Activated CD4-positive, alpha-beta memory T cell treated with anti-CD3 and anti-CD28 coated beads, Interleukin-2, amount 10 ng/mL, durations not matched to agents 7 days and 5 days (primary cell): Measurements from ENCODE around the gene CD3G. TPM values are rescaled to one million over a fixed set of nuclear protein-coding genes. Genes with fewer than 3 reads are reported as not detected.

Source experiments
- CTCF ChIA-PET: fragments of 350-600 bp; sonication (Branson Sonifier 250); formaldehyde crosslinking; loops from one replicate; lab custom pipeline; 2021; ENCODE audit warnings: antibody characterized with exemption, inconsistent platforms; lab: Charles Lee
- POLR2A ChIA-PET: fragments of 350-600 bp; sonication (Branson Sonifier 250); formaldehyde crosslinking; loops from one replicate; lab custom pipeline; 2021; ENCODE audit warnings: antibody characterized with exemption; lab: Charles Lee
- DNase-seq: peaks from one replicate; pipeline ENCODE4 v3.0.0-alpha.2; 2020
- H3K27ac Mint-ChIP-seq: one replicate; pipeline ENCODE4 v1.8.0; 2021; ENCODE audit warnings: mild to moderate bottlenecking, mixed read lengths
- H3K27me3 Mint-ChIP-seq: one replicate; pipeline ENCODE4 v1.8.0; 2021; ENCODE audit warnings: mixed read lengths
- H3K36me3 Mint-ChIP-seq: one replicate; pipeline ENCODE4 v1.8.0; 2021; ENCODE audit warnings: low read depth, mixed read lengths
- H3K4me1 Mint-ChIP-seq: one replicate; pipeline ENCODE4 v1.8.0; 2021; ENCODE audit warnings: mixed read lengths
- H3K4me3 Mint-ChIP-seq: one replicate; pipeline ENCODE4 v1.8.0; 2021; ENCODE audit warnings: mild to moderate bottlenecking, mixed read lengths
- H3K9me3 Mint-ChIP-seq: one replicate; pipeline ENCODE4 v1.8.0; 2021; ENCODE audit warnings: mixed read lengths
- total RNA-seq, 2 experiments: library from RNA; stranded (reverse); gene quantifications; one replicate each; pipeline ENCODE4 v1.2.3, GENCODE V29; 2021

CD3G gene
- total RNA-seq, 2 experiments from 2014 or later, result 223 to 225 TPM

GRCh38 chr11:118328745-118329144 is 15.4 kb upstream of the CD3G start:
- Mint-ChIP-seq H3K4me1 (peaks cover 3% of the 10 kb centered on the region), H3K4me3 (no peak overlapping the region), H3K27me3 (no peaks in the 10 kb centered on the region), H3K27ac (no peak overlapping the region), H3K9me3 (no peaks in the 10 kb centered on the region), H3K36me3 (peaks cover 8% of the 10 kb centered on the region)
- no peak for DNase-seq
- POLR2A ChIA-PET, result interaction anchor here (1.5 to 2.0 kb wide), 2 partner anchors 10 to 24 kb away, joined by 4 to 10 read pairs; partner anchors contain the start of gene CD3E
- CTCF ChIA-PET, result no interaction called here

GRCh38 chr11:118334745-118335144 is 9.4 kb upstream of the CD3G start:
- DNase-seq, result no peak
- no peaks in the 10 kb centered on the region for H3K27me3 Mint-ChIP-seq
- POLR2A ChIA-PET, result interaction anchor here (1.3 to 2.5 kb wide), 2 partner anchors 9 to 110 kb away, joined by 3 to 9 read pairs; partner anchors contain the start of genes CD3D, CD3G and JAML
- peak overlapping the region; percentile 44 for H3K27ac Mint-ChIP-seq
- peaks cover 42% of the 10 kb centered on the region for H3K36me3 Mint-ChIP-seq
- CTCF ChIA-PET, result interaction anchor here (1.0 to 1.3 kb wide), 2 partner anchors 13 to 136 kb away, joined by 3 to 4 read pairs; no protein-coding TSS in a partner anchor
- no peaks in the 10 kb centered on the region for H3K9me3 Mint-ChIP-seq
- H3K4me3 Mint-ChIP-seq, result no peak overlapping the region
- peaks cover 40% of the 10 kb centered on the region for H3K4me1 Mint-ChIP-seq

- CTCF ChIA-PET, result interaction anchor here (0.6 to 3.8 kb wide), 8 partner anchors 30 to 167 kb away, joined by 3 to 20 read pairs (median 5); partner anchors contain the start of genes CD3E and MPZL2
- peaks cover 58% of the 10 kb centered on the region for H3K4me1 Mint-ChIP-seq
- peak; percentile 93 for DNase-seq
- peak overlapping the region; percentile 99 for H3K27ac Mint-ChIP-seq
- no peaks in the 10 kb centered on the region for H3K27me3 Mint-ChIP-seq
- H3K4me3 Mint-ChIP-seq, result peak overlapping the region; percentile 89
- POLR2A ChIA-PET, result interaction anchor here (0.7 to 7.2 kb wide), 10 partner anchors 10 to 136 kb away, joined by 3 to 42 read pairs (median 5); partner anchors contain the start of gene MPZL3
- no peaks in the 10 kb centered on the region for H3K9me3 Mint-ChIP-seq
- H3K36me3 Mint-ChIP-seq, result peaks cover 61% of the 10 kb centered on the region
These were observed 5.5 kb upstream of the CD3G start for GRCh38 chr11:118338637-118339061.

GRCh38 chr11:118339281-118339961 is 4.7 kb upstream of the CD3G start:
- ChIA-PET CTCF (interaction anchor here (0.6 to 3.8 kb wide), 10 partner anchors 19 to 168 kb away, joined by 3 to 20 read pairs (median 4); partner anchors contain the start of genes CD3E and MPZL2), POLR2A (interaction anchor here (0.8 to 7.2 kb wide), 15 partner anchors 9 to 137 kb away, joined by 3 to 42 read pairs (median 5); partner anchors contain the start of genes JAML, KMT2A, MPZL3 and UBE4A)
- no peak for DNase-seq
- Mint-ChIP-seq H3K27me3 (no peaks in the 10 kb centered on the region), H3K4me1 (peaks cover 60% of the 10 kb centered on the region), H3K4me3 (peak overlapping the region; percentile 89), H3K27ac (peak overlapping the region; percentile 99), H3K9me3 (no peaks in the 10 kb centered on the region), H3K36me3 (peaks cover 61% of the 10 kb centered on the region)

GRCh38 chr11:118340449-118340848 is 3.7 kb upstream of the CD3G start:
- Mint-ChIP-seq H3K27ac (peak overlapping the region; percentile 99), H3K4me1 (peaks cover 58% of the 10 kb centered on the region), H3K27me3 (no peaks in the 10 kb centered on the region), H3K36me3 (peaks cover 67% of the 10 kb centered on the region), H3K9me3 (no peaks in the 10 kb centered on the region), H3K4me3 (peak overlapping the region; percentile 89)
- POLR2A ChIA-PET, result interaction anchor here (0.7 to 7.2 kb wide), 14 partner anchors 8 to 138 kb away, joined by 3 to 42 read pairs (median 12); partner anchors contain the start of genes JAML, KMT2A, MPZL3 and UBE4A
- CTCF ChIA-PET, result interaction anchor here (0.5 to 3.8 kb wide), 7 partner anchors 13 to 169 kb away, joined by 3 to 20 read pairs (median 12); partner anchors contain the start of gene CD3E
- no peak for DNase-seq

GRCh38 chr11:118341261-118341660 is 2.9 kb upstream of the CD3G start:
- Mint-ChIP-seq H3K27me3 (no peaks in the 10 kb centered on the region), H3K36me3 (peaks cover 70% of the 10 kb centered on the region), H3K9me3 (no peaks in the 10 kb centered on the region), H3K4me3 (peak overlapping the region; percentile 89), H3K4me1 (peaks cover 61% of the 10 kb centered on the region), H3K27ac (peak overlapping the region; percentile 99)
- no peak for DNase-seq
- CTCF ChIA-PET, result interaction anchor here (1.7 to 7.5 kb wide), 6 partner anchors 29 to 142 kb away, joined by 3 to 73 read pairs (median 16); partner anchors contain the start of gene CD3E
- POLR2A ChIA-PET, result interaction anchor here (1.7 to 7.2 kb wide), 8 partner anchors 8 to 139 kb away, joined by 4 to 42 read pairs (median 16); partner anchors contain the start of genes JAML, KMT2A, MPZL3 and UBE4A

- Mint-ChIP-seq H3K4me3 (peak overlapping the region; percentile 89), H3K36me3 (peaks cover 71% of the 10 kb centered on the region), H3K9me3 (no peaks in the 10 kb centered on the region), H3K27me3 (no peaks in the 10 kb centered on the region), H3K4me1 (peaks cover 63% of the 10 kb centered on the region), H3K27ac (peak overlapping the region; percentile 99)
- ChIA-PET POLR2A (interaction anchor here (0.8 to 7.2 kb wide), 17 partner anchors 9 to 447 kb away, joined by 3 to 42 read pairs (median 6); partner anchors contain the start of genes JAML, KMT2A, MPZL3 and UBE4A), CTCF (interaction anchor here (0.7 to 7.5 kb wide), 13 partner anchors 12 to 199 kb away, joined by 3 to 73 read pairs (median 4); partner anchors contain the start of genes CD3E and UBE4A)
- DNase-seq, result peak; percentile 48
These were observed 2.2 kb upstream of the CD3G start for GRCh38 chr11:118341815-118342489.

GRCh38 chr11:118342503-118343161 is 1.5 kb upstream of the CD3G start, which contains the start of gene CD3D:
Gene CD3D (minus strand): TSS chr11:118342705. CDS start chr11:118342607, 98 bp downstream.
- peaks cover 71% of the 10 kb centered on the region for H3K36me3 Mint-ChIP-seq
- CTCF ChIA-PET, result interaction anchor here (1.0 to 7.5 kb wide), 13 partner anchors 11 to 171 kb away, joined by 3 to 73 read pairs (median 4); partner anchors contain the start of genes CD3E and UBE4A
- POLR2A ChIA-PET, result interaction anchor here (0.8 to 7.2 kb wide), 19 partner anchors 7 to 446 kb away, joined by 3 to 42 read pairs (median 6); partner anchors contain the start of genes JAML, KMT2A, MPZL3 and UBE4A

GRCh38 chr11:118343248-118343647 is 896 bp upstream of the CD3G start:
- DNase-seq, result no peak
- Mint-ChIP-seq H3K36me3 (peaks cover 67% of the 10 kb centered on the region), H3K4me1 (peaks cover 66% of the 10 kb centered on the region), H3K27me3 (no peaks in the 10 kb centered on the region), H3K9me3 (no peaks in the 10 kb centered on the region), H3K27ac (peak overlapping the region; percentile 99), H3K4me3 (peak overlapping the region; percentile 89)
- ChIA-PET POLR2A (interaction anchor here (1.2 to 7.2 kb wide), 13 partner anchors 8 to 145 kb away, joined by 3 to 42 read pairs (median 10); partner anchors contain the start of genes JAML, KMT2A, MPZL3 and UBE4A), CTCF (interaction anchor here (1.0 to 7.5 kb wide), 7 partner anchors 31 to 144 kb away, joined by 3 to 73 read pairs (median 12); partner anchors contain the start of gene CD3E)

More at GRCh38 chr11:118342503-118343161, 1.5 kb upstream of the CD3G start, which contains the start of gene CD3D:
- peak; percentile 74 for DNase-seq
- H3K9me3 Mint-ChIP-seq, result no peaks in the 10 kb centered on the region
- peak within 1 kb of the TSS; percentile 99 for H3K27ac Mint-ChIP-seq
- H3K4me1 Mint-ChIP-seq, result peaks cover 68% of the 10 kb centered on the region
- H3K27me3 Mint-ChIP-seq, result no peaks in the 10 kb centered on the region
- H3K4me3 Mint-ChIP-seq, result peak within 1 kb of the TSS; percentile 89

- Mint-ChIP-seq H3K36me3 (peaks cover 73% of the 10 kb centered on the region), H3K27me3 (no peaks in the 10 kb centered on the region), H3K4me3 (no peak overlapping the region), H3K27ac (no peak overlapping the region), H3K9me3 (no peaks in the 10 kb centered on the region), H3K4me1 (peaks cover 48% of the 10 kb centered on the region)
- ChIA-PET CTCF (interaction anchor here (1.4 kb wide), 1 partner anchor 151 kb away, joined by 6 read pairs; no protein-coding TSS in a partner anchor), POLR2A (interaction anchor here (1.0 to 3.6 kb wide), 2 partner anchors 11 to 36 kb away, joined by 3 to 18 read pairs; no protein-coding TSS in a partner anchor)
- DNase-seq, result no peak
These were observed 5.3 kb downstream of the CD3G start for GRCh38 chr11:118349475-118349874.
